Smooth muscle cell of the brain vasculature (primary cell): ENCODE measurements around the gene SVEP1.
"Not testable (repeated sequence)": the region's sequence is repeated elsewhere in the genome, so short reads cannot be mapped to it uniquely, and the experiment has no call there.

ENCODE experiments used
- DNase-seq: peaks from one replicate; pipeline ENCODE4 v3.0.0-alpha.2; 2012; ENCODE audit warnings: low read depth, low spot score

Gene SVEP1

GRCh38 chr9:110444911-110445310, 134.6 kb downstream of the SVEP1 start:
- DNase-seq, result no peak

GRCh38 chr9:110443866-110444220, 135.7 kb downstream of the SVEP1 start:
- DNase-seq, result no peak

GRCh38 chr9:110443146-110443865, 136.2 kb downstream of the SVEP1 start:
- DNase-seq, result peak; percentile 37

GRCh38 chr9:110440796-110441195, 138.7 kb downstream of the SVEP1 start:
- no peak for DNase-seq

GRCh38 chr9:110440172-110440571, 139.4 kb downstream of the SVEP1 start:
- DNase-seq, result no peak

GRCh38 chr9:110432253-110432652, 147.3 kb downstream of the SVEP1 start:
- no peak for DNase-seq

GRCh38 chr9:110429453-110429852, 150.1 kb downstream of the SVEP1 start:
- DNase-seq, result no peak

- no peak for DNase-seq
Observed at GRCh38 chr9:110427497-110428104, 151.9 kb downstream of the SVEP1 start.

GRCh38 chr9:110426052-110426709, 153.4 kb downstream of the SVEP1 start:
- no peak for DNase-seq

- no peak for DNase-seq
Observed at GRCh38 chr9:110414471-110414870, 165.1 kb downstream of the SVEP1 start.

- DNase-seq, result no peak
Observed at GRCh38 chr9:110410961-110411360, 168.6 kb downstream of the SVEP1 start.

GRCh38 chr9:110408598-110408997, 170.9 kb downstream of the SVEP1 start:
- no peak for DNase-seq

- DNase-seq, result no peak
Observed at GRCh38 chr9:110405858-110406443, 173.6 kb downstream of the SVEP1 start.

- DNase-seq, result no peak
Observed at GRCh38 chr9:110404473-110404872, 175.1 kb downstream of the SVEP1 start.

- DNase-seq, result no peak
Observed at GRCh38 chr9:110399983-110400382, 179.6 kb downstream of the SVEP1 start.

GRCh38 chr9:110398992-110399391, 180.5 kb downstream of the SVEP1 start:
- not testable (repeated sequence) for DNase-seq

- no peak for DNase-seq
Observed at GRCh38 chr9:110391826-110392485, 187.6 kb downstream of the SVEP1 start.

GRCh38 chr9:110389148-110389750, 190.3 kb downstream of the SVEP1 start:
- DNase-seq, result no peak

GRCh38 chr9:110383491-110383890, 196.1 kb downstream of the SVEP1 start:
- DNase-seq, result no peak

- no peak for DNase-seq
Observed at GRCh38 chr9:110382731-110383130, 196.8 kb downstream of the SVEP1 start.

- no peak for DNase-seq
Observed at GRCh38 chr9:110371411-110372007, 208.0 kb downstream of the SVEP1 start.
